Sciatic nerve (tissue), 2 donors: ENCODE data around the gene PKD1. TPM values are rescaled to one million over a fixed set of nuclear protein-coding genes. Genes with fewer than 3 reads are reported as not detected.

Experiments used
- ATAC-seq: fragments of 200-7000 bp; cut with Tn5 transposase; one replicate; pipeline ENCODE4 v1.9.1; 2020; ENCODE audit warnings: mild to moderate bottlenecking, moderate library complexity
- DNase-seq: peaks from one replicate; pipeline ENCODE4 v3.0.0-alpha.2; 2020; ENCODE audit warnings: low spot score
- intact Hi-C: fragments of 100-400 bp; cut with DNase I; formaldehyde crosslinking; loops from one replicate; pipeline ENCODE4 v1.14.2; 2022
- microRNA-seq: library from miRNA; unstranded; fragments of <30 nt; microRNA quantifications from one replicate; pipeline ENCODE4 v1.2.0, GENCODE V29; 2020
- total RNA-seq: library from RNA; stranded (reverse); fragmentation: NEBNext Ultra II Directional; extraction: Animal tissue kit (Norgen Biotek cat#: 25700); gene quantifications from one replicate; pipeline ENCODE4 v1.2.1, GENCODE V29; 2021
- donor health status: DM: no; HTN: no; CAD: no.
- donor health status: DM: no; HTN: no; CAD: no.

The PKD1 gene
- total RNA-seq, 1 donor from 2014 or later = 159 TPM

DNA sequence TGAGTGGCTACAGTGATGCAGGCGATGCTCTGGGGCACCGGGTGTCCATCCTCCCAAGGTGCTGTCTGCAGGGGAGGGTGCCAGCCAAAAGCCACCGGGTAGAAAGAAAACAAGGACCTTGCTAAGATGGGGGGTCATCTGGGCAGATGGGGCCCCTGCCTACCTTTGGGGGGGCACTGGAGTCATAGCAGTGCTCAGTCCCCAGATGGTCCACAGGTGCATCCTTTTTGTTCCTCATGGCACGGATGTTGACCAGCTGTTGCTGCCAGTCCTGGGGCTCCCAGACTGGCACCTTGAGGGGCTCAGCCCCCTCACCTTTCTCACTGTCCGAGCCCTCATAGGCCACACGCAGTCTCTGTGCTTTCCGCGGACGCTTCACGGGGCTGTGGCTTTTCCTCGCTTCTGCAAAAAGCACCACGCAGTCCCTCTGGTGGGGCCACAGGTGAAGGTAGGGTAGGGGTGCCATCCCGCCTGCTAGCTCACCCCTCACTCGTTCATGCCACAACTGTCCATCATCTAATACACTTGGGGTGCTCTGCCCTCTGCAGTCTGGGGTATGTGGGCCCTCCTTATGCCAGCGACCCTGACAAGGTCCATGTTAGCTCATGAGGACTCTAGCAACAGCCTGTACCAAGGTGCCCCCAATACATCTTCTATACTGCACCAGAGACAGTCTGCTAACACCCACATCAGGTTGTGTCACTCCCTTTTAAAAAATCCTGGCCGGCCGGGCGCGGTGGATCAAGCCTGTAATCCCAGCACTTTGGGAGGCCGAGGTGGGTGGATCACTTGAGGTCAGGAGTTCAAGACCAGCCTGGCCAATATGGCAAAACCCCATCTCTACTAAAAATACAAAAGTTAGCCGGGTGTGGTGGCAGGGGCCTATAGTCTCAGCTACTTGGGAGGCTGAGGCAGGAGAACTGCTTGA lies 89.5 kb downstream of the PKD1 start:
- ATAC-seq = no peak
- intact Hi-C loops = no loop called here
- no peak for DNase-seq

DNA sequence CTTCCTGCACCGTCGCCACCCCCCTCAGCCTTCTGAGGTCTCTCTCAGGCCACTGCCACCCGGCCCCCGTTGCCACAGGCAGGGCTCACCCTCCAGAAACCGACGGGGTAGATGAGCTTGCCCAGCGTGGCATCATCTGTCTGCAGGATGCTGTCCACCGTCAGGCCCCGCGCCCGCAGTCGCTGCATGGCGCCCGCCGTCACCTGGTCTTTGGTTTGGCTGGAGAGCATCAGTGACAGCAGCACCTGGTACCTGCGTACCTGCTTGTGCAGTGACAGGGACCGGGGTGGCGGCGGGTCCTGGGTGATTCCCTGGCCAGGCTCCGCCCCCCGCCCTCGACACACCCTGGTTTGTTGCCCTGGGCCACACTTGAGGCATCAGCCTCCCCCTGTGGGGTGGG lies 91.2 kb downstream of the PKD1 start:
- ATAC-seq (no peak), DNase-seq (no peak)
- intact Hi-C loops = no loop called here

DNA sequence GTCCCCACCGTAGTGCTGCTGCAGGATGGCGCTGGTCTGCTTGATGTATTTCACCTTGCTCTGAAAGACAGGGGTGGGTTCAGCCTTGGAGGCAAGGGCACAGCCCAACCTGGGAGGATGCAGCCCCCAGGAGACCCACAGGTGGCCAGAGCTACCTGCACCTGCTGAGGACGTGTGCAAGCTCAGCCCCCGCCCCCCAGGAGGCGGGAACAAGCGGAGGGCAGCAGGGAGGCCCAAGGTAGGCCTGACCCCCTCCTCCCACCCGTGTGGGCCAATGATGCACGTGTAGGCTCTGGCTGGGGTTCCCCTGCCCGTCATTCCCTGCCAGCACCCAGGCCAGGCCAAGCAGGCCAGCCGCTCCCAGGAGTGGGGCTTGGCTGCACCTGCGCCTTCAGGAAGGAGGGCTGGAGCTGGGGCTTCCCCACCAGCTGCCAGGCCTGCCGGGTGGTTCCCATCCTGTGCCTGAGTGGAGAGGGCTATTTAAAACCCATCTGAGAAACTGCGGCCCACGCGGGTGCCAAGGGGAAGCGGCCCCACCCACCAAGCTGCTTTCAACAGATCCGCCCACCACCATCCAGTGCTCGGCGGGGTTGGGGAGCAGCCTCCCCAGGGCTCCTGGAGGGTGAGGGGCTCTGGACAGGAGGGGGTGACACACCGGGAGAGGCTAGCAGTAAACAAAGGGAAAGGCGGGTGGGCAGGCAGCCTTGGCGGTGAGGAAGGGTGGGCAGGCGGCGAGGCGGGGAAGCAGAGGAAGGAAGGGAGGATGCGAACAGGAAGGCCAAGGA lies 91.8 kb downstream of the PKD1 start:
- no peak for DNase-seq
- intact Hi-C loops = no loop called here
- ATAC-seq = no peak

DNA sequence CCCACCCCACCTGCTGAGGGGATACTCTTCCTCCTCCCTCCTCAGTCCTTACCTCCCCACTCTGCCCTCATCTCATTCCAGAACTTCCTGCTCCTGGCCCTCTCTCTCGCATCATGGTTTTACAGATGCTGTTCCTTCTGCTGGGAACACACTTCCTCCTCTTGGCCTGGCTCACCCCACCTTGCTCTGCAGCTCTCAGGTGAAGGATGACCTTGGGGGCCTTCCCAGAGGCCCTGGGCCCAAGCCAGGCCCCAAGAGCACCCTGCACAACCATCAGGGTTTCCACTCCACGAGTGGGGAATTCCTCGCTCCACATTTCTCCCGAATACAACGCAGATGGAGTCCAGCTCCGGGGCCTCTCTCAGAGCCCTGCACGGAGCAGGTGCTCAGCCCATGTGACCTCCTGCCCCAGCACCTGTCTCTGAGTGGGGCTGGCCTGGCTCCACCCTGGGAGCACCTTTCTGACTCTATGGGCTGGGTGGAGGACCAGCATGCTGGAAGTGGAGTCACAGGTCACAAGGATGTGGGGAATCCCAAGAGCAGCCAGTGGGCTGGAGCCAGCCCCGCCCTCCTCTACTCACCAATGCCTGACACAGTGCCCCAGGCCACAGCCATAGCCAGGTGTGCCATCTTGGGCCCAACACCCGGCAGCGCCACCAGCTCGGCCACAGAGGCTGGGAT lies 92.6 kb downstream of the PKD1 start:
- DNase-seq = no peak
- ATAC-seq = no peak
- intact Hi-C loops = no loop called here

DNA sequence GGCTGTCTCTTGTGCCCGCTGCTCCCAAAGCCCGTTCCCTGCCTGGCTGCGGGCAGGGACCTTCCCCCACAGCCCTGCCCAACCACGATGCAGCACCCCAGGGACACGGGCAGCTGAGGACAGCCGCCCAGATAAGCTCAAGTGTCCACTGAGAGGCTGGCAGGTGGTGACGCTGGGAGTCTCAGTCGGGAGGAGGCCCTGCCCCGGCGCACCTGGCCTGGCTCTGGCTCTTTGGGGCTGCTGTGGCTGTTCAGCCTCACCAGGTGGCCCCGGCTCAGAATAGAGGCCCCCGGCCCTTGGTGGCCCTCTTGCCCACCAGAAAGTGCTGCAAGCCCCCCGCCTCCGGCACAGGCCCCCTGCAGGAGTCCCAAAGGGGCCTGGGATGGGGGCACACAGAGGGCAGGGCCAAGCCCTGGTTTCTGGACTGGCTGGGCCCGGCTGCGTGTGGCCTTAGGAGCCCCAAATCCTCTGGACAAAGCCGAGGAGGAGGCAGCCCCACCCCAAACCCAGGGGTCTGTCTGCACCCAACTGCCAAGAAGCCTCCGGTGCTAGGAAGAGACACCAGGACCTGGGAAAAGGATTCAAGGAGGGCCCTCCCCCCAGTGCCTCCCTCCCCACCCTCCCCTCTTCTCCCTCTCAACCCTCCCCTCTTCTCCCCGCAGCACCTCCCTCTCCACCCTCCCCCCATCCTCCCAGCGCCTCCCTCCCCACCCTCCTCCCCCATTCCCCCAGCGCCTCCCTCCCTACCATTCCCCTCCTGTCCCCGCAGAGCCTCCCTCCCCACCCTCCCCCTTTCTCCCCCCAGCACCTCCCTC lies 93.3 kb downstream of the PKD1 start:
- ATAC-seq (no peak), DNase-seq (no peak)
- intact Hi-C loops = no loop called here

DNA sequence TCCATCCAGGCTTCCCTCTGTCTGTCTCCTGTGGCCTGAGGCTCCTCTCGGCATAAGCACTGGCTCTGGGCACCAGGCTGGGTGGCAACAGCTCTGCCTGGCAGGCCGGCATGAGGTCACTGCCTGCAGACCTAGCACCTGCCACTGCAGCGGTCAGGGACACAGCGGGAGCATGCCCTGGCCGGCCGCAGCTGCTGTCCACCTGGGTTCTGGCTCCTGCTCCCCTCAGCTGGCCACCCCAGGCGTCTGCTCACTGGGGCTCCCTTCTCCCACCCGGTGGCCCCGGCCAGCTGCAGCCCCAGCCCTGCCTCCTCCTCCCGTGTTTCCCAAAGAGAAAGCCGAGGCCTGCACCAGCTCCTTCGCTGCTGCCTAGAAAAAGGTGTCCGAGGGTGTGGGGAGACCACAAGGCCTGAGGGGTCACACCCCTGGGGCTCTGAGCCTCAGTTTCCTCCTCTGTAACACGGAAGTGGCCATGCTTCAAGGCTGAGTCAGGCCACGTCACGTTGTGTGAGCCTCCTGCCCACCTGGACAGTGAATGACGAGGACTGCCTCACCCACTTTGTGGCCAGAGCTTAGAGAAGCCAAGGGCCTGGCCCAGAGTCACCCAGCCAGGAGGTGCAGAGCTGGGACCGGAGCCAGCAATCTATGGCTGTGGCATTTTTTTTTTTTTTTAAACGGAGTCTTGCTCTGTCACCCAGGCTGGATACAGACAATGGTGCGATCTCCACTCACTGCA lies 94.7 kb downstream of the PKD1 start:
- peak; percentile 40 for ATAC-seq
- DNase-seq = no peak
- intact Hi-C loops = no loop called here

DNA sequence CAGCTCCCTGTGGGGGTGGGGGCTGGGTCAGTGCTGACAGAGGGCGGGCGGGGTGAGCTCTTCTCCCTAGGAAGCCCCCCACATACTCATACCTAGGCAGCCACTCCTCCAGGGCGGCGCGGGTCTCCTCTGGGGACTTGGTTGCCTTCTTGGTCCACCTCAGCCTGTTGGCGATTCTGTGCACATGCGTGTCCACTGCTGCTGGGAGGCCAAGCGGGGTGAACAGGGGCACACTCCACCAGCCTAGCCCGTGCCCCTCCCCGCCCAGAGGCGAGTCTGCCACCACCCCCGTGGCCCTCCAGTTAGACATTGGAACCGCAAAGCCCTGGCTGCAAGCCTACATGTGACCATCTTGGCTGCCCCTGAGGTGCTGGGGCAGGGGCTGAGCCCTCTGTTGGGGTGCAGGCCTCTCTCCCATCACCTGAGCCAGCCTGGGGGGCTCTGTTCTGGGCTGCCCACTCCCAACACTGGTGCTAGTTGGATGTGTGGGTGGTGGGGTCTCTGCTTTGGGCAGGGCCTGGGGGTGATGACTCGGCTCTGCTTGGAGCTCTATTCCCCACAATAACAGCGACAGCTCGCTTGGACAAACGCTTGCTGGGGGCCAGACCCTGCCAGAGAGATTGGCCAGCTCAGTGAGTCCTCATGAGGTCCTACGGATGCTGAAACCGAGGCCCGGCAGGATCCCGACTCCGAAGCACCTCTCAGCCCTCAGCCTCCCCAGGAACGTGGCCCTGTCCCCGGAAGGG lies 95.5 kb downstream of the PKD1 start:
- intact Hi-C loops = no loop called here

DNA sequence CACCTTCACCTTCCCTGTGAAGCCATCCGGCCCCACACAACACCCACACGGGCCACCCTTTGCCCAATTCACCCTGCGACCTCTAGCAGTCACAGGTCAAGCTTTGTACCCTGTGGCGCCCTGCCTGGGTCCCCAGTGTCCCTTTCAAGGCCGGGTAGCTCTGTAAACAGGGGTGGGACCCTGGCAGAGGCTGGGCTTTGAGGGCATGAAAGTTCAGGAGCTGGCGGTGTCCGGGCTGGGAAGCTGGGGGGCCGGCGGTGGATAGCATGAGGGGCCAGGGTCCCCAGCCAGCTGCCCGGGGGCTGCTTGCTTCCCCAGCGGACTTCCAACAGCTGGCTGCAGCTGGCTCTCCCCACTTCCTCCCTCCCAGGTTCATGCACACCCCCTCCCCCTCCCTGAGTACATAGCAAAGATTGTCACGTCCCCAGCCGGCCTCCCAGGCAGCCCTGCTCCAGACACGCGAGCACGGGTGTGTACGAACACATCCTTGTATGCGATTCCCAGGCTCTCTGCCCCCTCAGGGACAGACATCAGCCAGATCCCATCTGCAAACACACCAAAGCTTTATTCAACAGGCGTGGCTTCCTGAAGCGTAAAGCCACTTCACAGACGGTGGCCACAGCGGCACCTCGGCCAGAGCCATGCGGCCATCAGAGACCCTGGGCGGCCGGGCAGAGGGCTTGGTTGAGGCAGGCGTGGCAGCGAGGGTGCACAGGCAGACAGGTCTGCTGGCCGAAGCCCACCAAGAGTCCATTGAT lies 96.2 kb downstream of the PKD1 start:
- ATAC-seq (peak; percentile 77), DNase-seq (no peak)
- intact Hi-C loops = no loop called here

More for the DNA sequence above, 95.5 kb downstream of the PKD1 start:
- no peak for DNase-seq
- no peak for ATAC-seq

Small RNA genes lying within 50 kb of the gene (microRNA-seq; reads per million reads assigned to microRNA genes)
- 1.1 reads per million for gene MIR1225
- not detected for gene MIR3180-5
- not detected for gene MIR4516
- not detected for gene MIR6511B1

Other genes starting within 250 kb of the PKD1 start
- not detected for gene HS3ST6, start 217.5 kb downstream of the PKD1 start, total RNA-seq
- gene MSRB1, start 192.7 kb downstream of the PKD1 start, total RNA-seq = 16.0 TPM
- gene RPL3L, start 181.2 kb downstream of the PKD1 start, total RNA-seq = not detected
- gene NDUFB10, start 176.4 kb downstream of the PKD1 start, total RNA-seq = 85.8 TPM
- gene RPS2, start 171.1 kb downstream of the PKD1 start, total RNA-seq = 990 TPM
- not detected for gene RNF151, start 169.0 kb downstream of the PKD1 start, total RNA-seq
- gene TBL3, start 163.8 kb downstream of the PKD1 start, total RNA-seq = 21.8 TPM
- gene NOXO1, start 154.4 kb downstream of the PKD1 start, total RNA-seq = not detected
- gene GFER, start 151.7 kb downstream of the PKD1 start, total RNA-seq = 15.5 TPM
- gene SYNGR3, start 145.9 kb downstream of the PKD1 start, total RNA-seq = 0.76 TPM
- gene ZNF598, start 126.1 kb downstream of the PKD1 start, total RNA-seq = 34.5 TPM
- gene NPW, start 116.1 kb downstream of the PKD1 start, total RNA-seq = 0.36 TPM
- 107 TPM for gene NHERF2, start 109.0 kb downstream of the PKD1 start, total RNA-seq
- gene NTHL1, start 88.1 kb downstream of the PKD1 start, total RNA-seq = 21.8 TPM
- gene TSC2, start 87.9 kb downstream of the PKD1 start, total RNA-seq = 156 TPM
- gene RAB26, start 12.7 kb upstream of the PKD1 start, total RNA-seq = 0.40 TPM
- 44.8 TPM for gene TRAF7, start 19.9 kb upstream of the PKD1 start, total RNA-seq
- gene CASKIN1, start 60.7 kb upstream of the PKD1 start, total RNA-seq = 1.6 TPM
- 21.8 TPM for gene MLST8, start 69.6 kb upstream of the PKD1 start, total RNA-seq
- gene BRICD5, start 75.0 kb upstream of the PKD1 start, total RNA-seq = 9.9 TPM
- 11.8 TPM for gene PGP, start 78.9 kb upstream of the PKD1 start, total RNA-seq
- 22.3 TPM for gene E4F1, start 87.7 kb upstream of the PKD1 start, total RNA-seq
- 1.6 TPM for gene DNASE1L2, start 100.5 kb upstream of the PKD1 start, total RNA-seq
- gene ECI1, start 115.7 kb upstream of the PKD1 start, total RNA-seq = 37.6 TPM
- gene RNPS1, start 132.2 kb upstream of the PKD1 start, total RNA-seq = 103 TPM
- 39.0 TPM for gene ABCA3, start 204.8 kb upstream of the PKD1 start, total RNA-seq